HG03575 (cell line): ENCODE data around the gene NCAN.
"Not testable (repeated sequence)": the region's sequence is repeated elsewhere in the genome, so short reads cannot be mapped to it uniquely, and the experiment has no call there.

ENCODE experiments used
- ATAC-seq: cut with Tn5 transposase; IDR thresholded peaks from one replicate; pipeline ENCODE4 v1.9.1; 2021; ENCODE audit not compliant: unreplicated experiment, insufficient number of reproducible peaks, low FRiP score; ENCODE audit errors: extremely low read depth

NCAN gene

DNA sequence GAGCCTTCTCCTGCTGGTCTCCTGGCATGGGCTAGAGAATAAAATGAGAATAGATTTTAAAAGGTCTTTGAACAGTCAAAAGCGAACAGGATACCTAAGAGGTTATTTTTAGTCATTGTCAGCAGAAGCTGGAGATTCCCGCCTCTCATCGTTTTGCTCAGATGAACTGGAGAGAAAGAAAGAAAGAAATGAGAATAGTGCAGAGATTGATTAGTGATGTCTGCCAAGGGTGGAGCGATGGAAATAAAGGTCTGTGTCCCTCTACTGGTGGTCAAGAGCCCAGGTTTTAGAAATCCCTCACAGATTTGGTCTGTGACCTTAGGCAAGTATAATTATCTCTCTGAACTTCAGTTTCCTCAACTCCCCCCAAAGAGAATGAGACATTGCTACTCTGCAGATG is 5.3 kb downstream of the NCAN start:
- no peak for ATAC-seq

DNA sequence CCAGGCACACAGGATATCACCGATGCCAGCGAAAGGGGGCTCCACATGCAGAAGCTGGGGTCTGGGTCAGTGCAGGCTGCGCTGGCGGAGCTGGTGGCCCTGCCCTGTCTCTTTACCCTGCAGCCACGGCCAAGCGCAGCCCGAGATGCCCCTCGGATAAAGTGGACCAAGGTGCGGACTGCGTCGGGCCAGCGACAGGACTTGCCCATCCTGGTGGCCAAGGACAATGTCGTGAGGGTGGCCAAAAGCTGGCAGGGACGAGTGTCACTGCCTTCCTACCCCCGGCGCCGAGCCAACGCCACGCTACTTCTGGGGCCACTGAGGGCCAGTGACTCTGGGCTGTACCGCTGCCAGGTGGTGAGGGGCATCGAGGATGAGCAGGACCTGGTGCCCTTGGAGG is 7.2 kb downstream of the NCAN start:
- no peak for ATAC-seq

DNA sequence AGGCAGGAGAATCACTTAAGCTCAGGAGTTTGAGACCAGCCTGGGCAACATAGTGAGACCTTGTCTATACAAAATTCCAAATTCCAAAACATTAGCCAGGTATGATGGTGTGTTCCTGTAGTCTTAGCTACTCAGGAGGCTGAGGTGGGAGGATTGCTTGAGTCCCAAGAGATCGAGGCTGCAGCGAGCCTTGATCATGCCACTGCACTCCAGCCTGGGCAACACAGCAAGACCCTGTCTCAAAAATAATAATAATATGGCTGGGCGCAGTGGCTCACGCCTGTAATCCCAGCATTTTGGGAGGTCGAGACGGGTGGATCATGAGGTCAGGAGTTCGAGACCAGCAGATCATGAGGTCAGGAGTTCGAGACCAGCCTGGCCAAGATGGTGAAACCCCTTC is 9.2 kb downstream of the NCAN start:
- ATAC-seq: not testable (repeated sequence)

DNA sequence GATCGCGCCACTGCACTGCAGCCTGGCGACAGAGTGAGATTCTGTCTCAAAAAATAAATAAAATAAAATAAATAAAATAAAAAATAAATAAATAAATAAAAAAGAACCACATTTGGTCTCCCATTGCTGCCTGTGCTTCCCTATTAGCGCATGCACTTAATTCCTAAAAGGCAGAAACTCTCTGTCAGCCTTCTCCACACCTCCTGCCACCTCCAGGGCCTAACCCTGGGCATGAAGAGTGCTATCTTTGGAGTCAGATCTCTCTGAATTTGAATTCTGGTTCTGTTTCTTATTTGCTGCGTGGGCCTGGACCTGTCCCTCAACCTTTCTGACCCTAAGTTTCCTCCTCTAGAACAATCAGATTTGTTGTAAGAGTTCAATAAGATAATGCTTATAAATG is 11.3 kb downstream of the NCAN start:
- no peak for ATAC-seq

- no peak for ATAC-seq
Measured at GRCh38 chr19:19223636-19224035, 11.9 kb downstream of the NCAN start.

DNA sequence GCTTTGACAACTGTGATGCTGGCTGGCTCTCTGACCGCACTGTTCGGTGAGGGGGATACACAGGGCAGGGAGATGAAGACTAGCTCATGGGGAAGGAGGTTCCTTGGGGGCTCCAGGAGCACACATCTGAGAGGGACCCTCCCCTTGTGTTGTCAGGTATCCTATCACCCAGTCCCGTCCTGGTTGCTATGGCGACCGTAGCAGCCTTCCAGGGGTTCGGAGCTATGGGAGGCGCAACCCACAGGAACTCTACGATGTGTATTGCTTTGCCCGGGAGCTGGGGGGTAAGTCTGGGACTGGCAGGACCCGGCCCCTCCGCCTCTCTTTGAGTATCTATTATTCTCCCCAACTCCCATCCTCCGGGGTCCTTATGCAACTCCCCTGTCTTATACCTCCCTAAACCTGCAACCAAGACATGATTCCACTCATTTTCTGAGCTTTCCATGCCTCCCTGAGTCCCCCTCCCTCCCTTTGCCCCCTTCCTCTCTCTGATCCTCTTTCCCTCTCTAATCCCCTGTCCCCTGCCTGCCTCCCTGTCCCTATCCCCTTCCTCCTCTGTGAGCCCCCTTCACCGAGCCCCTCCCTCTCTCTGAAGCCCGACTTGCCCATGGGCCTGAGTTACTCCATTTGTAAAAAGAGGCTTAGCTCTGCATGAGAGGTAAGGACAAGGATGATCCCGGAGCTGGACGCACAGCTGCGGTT is 12.5 kb downstream of the NCAN start:
- no peak for ATAC-seq

DNA sequence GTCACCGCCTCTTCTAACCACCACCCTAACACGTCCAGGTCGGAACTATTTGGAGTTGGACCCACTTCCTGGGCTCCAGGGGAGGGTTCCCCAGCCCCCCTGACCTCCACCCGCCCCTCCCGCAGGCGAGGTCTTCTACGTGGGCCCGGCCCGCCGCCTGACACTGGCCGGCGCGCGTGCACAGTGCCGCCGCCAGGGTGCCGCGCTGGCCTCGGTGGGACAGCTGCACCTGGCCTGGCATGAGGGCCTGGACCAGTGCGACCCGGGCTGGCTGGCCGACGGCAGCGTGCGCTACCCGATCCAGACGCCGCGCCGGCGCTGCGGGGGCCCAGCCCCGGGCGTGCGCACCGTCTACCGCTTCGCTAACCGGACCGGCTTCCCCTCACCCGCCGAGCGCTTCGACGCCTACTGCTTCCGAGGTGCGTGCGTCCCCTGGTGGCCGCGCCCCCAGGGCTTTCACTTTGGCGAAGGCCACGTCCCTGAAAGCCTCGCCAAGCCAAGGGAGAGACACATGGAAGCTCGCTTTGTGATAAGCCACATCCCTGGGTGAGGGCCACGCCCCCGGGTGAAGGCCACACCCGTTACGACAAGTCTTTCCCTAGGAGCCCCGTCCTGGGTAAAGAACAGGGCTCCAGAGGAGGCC is 13.2 kb downstream of the NCAN start:
- no peak for ATAC-seq

GRCh38 chr19:19226204-19226603 is 14.4 kb downstream of the NCAN start:
- no peak for ATAC-seq

DNA sequence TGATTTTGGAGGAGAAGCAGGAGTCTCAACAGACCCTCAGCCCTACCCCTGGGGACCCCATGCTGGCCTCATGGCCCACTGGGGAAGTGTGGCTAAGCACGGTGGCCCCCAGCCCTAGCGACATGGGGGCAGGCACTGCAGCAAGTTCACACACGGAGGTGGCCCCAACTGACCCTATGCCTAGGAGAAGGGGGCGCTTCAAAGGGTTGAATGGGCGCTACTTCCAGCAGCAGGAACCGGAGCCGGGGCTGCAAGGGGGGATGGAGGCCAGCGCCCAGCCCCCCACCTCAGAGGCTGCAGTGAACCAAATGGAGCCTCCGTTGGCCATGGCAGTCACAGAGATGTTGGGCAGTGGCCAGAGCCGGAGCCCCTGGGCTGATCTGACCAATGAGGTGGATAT is 14.9 kb downstream of the NCAN start:
- ATAC-seq: no peak

DNA sequence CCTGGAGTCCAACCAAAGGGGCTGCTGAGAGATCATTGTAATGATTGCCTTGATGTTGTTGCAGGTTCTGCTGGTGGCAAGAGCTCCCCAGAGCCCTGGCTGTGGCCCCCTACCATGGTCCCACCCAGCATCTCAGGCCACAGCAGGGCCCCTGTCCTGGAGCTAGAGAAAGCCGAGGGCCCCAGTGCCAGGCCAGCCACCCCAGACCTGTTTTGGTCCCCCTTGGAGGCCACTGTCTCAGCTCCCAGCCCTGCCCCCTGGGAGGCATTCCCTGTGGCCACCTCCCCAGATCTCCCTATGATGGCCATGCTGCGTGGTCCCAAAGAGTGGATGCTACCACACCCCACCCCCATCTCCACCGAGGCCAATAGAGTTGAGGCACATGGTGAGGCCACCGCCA is 15.5 kb downstream of the NCAN start:
- ATAC-seq: no peak

GRCh38 chr19:19229701-19230100 is 17.9 kb downstream of the NCAN start:
- no peak for ATAC-seq

DNA sequence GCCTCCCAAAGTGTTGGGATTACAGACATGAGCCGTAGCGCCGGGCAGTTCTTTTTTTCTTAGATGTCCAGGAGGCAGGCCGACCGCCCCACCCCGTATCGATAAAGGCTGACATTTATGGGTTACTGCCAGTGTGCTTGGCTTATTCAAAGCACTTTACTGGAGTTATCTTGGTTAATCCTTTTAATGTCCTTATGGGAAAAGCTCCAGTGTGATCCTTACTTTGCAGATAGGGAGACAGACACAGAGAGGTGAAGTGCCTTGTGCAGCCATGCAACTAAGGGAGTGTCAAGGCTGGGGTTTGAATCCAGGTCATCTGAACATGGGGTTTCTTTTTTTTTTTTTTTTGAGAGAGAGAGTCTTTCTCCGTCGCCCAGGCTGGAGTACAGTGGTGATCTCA is 19.2 kb downstream of the NCAN start:
- no peak for ATAC-seq

DNA sequence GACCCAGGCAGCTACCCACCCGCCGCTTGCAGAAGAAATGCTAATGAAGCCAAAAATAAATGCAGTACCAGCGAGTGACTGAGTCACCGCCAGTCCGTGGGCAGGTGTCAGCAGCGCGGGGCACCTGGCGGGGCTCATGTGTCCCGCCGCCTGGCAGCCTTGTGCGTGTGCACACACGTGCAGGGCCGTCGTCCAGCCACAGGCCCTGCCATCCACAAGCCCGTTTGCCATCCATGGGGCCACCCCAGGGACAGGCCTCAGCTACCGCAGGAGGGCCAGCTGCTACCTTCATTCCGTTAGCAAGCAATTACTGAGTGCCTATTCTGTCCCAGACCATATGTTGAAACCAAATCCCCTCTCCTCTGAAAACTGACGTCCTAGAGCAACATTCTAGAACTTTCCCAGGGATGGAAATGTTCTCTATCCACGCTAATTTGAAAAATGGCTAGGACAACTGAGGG is 20.5 kb downstream of the NCAN start:
- no peak for ATAC-seq

- no peak for ATAC-seq
Measured at GRCh38 chr19:19234220-19234816, 22.6 kb downstream of the NCAN start.

DNA sequence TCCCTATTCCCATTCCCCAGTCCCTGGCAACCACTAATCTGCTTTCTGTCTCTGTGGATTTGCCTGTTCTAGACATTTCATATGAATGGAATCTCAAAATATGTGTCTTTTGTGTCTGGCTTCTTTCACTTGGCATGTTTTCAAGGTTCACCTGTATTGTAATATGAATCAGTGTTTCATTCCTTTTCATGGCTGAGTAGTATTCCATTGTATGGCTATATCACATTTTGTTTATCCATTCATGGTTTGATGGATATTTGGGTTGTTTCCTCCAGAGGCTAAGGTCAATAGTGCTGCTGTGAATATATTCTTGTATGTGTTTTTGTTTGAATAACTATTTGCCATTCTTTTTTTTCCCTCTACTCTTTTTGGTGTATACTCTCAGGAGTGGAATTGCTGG is 24.4 kb downstream of the NCAN start:
- no peak for ATAC-seq

DNA sequence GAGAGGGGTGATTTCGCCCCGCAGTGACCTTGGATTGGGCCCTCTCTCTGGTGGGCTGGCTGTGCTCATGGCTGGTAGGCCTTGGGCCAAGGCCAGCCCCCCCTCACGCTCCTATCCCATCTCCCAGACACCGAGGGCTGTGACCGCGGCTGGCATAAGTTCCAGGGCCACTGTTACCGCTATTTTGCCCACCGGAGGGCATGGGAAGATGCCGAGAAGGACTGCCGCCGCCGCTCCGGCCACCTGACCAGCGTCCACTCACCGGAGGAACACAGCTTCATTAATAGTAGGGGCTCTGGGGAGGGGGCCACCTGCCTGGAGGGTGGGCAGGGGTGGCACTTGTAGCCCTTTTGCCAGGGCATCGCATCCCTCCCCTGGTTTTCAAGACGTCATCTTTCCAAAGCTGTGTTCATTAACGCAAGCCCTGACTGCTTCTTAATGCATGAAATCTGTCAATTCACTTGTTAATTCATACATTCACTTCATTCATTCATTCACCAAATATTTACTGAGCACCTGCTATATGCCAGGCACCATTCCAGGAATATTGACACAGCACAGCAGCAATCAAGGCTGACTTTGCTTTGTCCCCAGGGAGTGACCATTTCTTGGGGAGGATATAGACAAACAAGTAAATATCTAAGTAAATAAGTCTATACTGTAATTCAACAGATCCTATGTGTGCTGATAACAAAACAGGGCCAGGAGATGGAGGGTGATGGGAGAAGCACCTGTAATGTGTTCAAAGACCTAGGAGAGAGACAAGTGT is 26.6 kb downstream of the NCAN start:
- ATAC-seq: no peak

DNA sequence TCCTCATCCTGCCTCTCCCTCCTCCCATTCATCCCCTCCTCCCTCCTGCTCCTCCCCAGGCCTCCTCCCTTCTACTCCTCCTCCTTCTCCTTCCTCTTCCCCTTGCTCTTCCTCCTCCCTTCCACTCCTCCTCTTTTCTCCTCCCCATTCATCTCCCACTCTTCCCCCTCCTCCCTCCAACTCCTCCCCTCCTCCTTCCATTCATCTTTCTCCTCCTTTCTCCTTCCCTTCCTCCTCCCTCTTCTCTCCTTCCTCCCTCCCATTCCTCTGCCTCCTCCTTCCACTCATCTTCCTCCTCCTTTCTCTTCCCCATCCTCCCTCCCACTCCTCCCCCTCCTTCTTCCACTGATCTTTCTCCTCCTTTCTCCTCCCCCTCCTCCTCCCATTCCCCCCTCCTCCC is 27.9 kb downstream of the NCAN start:
- ATAC-seq: no peak

- ATAC-seq: no peak
Measured at GRCh38 chr19:19240476-19240875, 28.7 kb downstream of the NCAN start.

DNA sequence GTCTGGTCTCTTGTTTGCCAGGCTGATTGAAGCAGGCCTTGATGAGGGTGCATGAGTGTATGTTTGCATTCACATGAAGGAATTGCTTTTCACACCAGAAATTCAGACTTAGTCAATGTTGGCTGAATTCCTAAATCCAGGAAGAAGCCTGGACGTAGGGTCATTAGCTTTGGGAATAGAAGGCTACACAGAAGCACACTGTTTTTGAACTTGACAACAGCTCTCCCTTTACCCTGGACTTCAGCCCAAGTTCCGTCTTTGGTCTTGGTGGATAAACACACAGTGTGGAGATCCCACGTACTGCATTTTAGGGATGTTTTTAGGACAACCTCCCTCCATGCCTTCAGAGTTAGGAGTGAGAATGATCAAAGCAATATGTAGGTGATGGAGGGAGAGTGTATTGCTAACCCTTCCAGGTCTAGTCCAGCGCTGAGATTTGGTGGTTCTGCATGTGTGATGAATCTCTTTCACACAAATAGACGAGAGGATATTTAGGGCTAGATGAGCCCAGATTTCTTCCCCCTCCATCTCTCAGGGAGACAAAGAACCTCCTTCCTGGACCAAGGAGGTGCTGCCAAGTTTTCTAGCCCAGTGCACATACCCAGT is 38.5 kb downstream of the NCAN start:
- no peak for ATAC-seq
